ENCODE results near the gene MAU2. TPM values are rescaled to one million over a fixed set of nuclear protein-coding genes. Genes with fewer than 3 reads are reported as not detected.

Gene MAU2
- total RNA-seq, 1 experiment from 2014 or later = 48.4 TPM

DNA sequence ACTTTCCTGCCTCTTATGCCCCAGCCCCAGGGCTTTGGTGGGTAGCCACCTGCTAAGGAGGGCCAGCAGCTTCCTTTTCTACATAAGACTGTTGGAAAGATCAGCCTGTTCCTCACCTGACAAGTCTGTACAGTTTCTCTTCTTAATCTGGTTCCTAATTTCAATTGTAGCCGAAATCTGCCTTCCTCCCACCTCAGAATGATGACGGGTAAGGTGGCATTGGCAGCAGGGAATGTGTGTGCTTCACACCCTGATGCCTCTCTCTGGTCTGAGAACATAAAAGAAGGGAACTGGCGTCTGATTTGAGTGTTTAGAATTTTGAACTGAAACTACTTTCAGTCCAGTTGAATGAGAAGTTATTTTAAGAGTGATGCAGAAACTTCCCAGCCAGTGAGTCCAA is 16.0 kb downstream of the MAU2 start:
- Histone ChIP-seq H3T11ph (ENCODE audit: low read length) (no peak overlapping the region), H3K27me3 (ENCODE audit: insufficient read depth, low read length) (no peaks in the 10 kb centered on the region), H2BK12ac (ENCODE audit: insufficient read length, low read depth, low read length) (no peak overlapping the region), H2AK5ac (ENCODE audit: insufficient read length, low read length) (no peak overlapping the region), H4K8ac (replicated peaks; ENCODE audit: insufficient read length, low read depth, low read length) (no peak overlapping the region), H4K91ac (ENCODE audit: insufficient read length, low read depth, low read length) (no peak overlapping the region), H2BK5ac (ENCODE audit: insufficient read length, low read length) (no peak overlapping the region), H4K20me1 (ENCODE audit: control insufficient read depth, insufficient read depth, insufficient read length) (no peaks in the 10 kb centered on the region), H3K79me1 (ENCODE audit: insufficient read depth, low read depth, low read length, poor library complexity, severe bottlenecking) (no peaks in the 10 kb centered on the region), H2BK15ac (ENCODE audit: low read depth, low read length) (no peak overlapping the region), H3K4ac (ENCODE audit: low read depth, low read length) (no peak overlapping the region), H3K23ac (ENCODE audit: insufficient read length, low read depth, low read length) (no peak overlapping the region), H3K4me1 (ENCODE audit: insufficient read depth, low read length) (no peaks in the 10 kb centered on the region), H3K56ac (ENCODE audit: insufficient read length, low read depth, low read length) (no peak overlapping the region), H4K5ac (ENCODE audit: insufficient read length, low read depth, low read length) (no peak overlapping the region), H3K4me2 (ENCODE audit: insufficient read depth, insufficient read length, low read length) (no peak overlapping the region), H2AFZ (ENCODE audit: low read length) (no peak overlapping the region), H2BK120ac (ENCODE audit: low read depth, low read length, poor library complexity, severe bottlenecking) (no peak overlapping the region), H2BK20ac (ENCODE audit: low read depth, low read length, poor library complexity, severe bottlenecking) (no peak overlapping the region), H3K14ac (ENCODE audit: insufficient read depth, low read length) (no peak overlapping the region), H3K9ac (ENCODE audit: extremely low read depth, insufficient read length, low read length) (no peak overlapping the region), H3K27ac (ENCODE audit: insufficient read length, low read depth, low read length) (no peak overlapping the region), H3K79me2 (ENCODE audit: insufficient read depth, low read length) (no peaks in the 10 kb centered on the region), H3K18ac (ENCODE audit: insufficient read length, low read depth, low read length) (no peak overlapping the region), H3K9me3 (ENCODE audit: control insufficient read depth, low read depth, low read length) (no peaks in the 10 kb centered on the region), H3K23me2 (ENCODE audit: insufficient read length, low read depth, low read length, poor library complexity, severe bottlenecking) (no peaks in the 10 kb centered on the region)
- WGBS (ENCODE audit: extremely low coverage, insufficient read length, low lambda C conversion rate) = no CpG with 5 or more reads among the region's 3 CpGs
- peaks cover 15 to 49% (median 48%) of the 10 kb centered on the region in 3 experiments; a peak in 6 of 7 replicates for H3K36me3 Mint-ChIP-seq (ENCODE audit: insufficient read depth in 1 of 3, low read depth in 3 of 3)
- no peak overlapping the region for H3K4me3 Mint-ChIP-seq
- no peaks in the 10 kb centered on the region for H3K4me1 Mint-ChIP-seq
- no peak overlapping the region for H3K27ac Mint-ChIP-seq
- no peaks in the 10 kb centered on the region for H3K27me3 Mint-ChIP-seq (ENCODE audit: low read depth)
- TF ChIP-seq, protein P1, sequence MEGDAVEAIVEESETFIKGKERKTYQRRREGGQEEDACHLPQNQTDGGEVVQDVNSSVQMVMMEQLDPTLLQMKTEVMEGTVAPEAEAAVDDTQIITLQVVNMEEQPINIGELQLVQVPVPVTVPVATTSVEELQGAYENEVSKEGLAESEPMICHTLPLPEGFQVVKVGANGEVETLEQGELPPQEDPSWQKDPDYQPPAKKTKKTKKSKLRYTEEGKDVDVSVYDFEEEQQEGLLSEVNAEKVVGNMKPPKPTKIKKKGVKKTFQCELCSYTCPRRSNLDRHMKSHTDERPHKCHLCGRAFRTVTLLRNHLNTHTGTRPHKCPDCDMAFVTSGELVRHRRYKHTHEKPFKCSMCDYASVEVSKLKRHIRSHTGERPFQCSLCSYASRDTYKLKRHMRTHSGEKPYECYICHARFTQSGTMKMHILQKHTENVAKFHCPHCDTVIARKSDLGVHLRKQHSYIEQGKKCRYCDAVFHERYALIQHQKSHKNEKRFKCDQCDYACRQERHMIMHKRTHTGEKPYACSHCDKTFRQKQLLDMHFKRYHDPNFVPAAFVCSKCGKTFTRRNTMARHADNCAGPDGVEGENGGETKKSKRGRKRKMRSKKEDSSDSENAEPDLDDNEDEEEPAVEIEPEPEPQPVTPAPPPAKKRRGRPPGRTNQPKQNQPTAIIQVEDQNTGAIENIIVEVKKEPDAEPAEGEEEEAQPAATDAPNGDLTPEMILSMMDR (conservative IDR thresholded peaks at IDR 0.05) = no peak
- no peak for DNase-seq
- H3K9me3 Mint-ChIP-seq = no peaks in the 10 kb centered on the region

All from H9 (cell line).